HG03139 (cell line): ENCODE measurements around the gene RCC1.
A peak's percentile ranks its signal among the peaks of the same experiment; 100 is the strongest.
"Not testable (repeated sequence)": the region's sequence is repeated elsewhere in the genome, so short reads cannot be mapped to it uniquely, and the experiment has no call there.

Source experiments
- ATAC-seq: cut with Tn5 transposase; IDR thresholded peaks from one replicate; pipeline ENCODE4 v1.9.1; 2021; ENCODE audit not compliant: unreplicated experiment

Gene RCC1

GRCh38 chr1:28541414-28542015, 35.7 kb downstream of the RCC1 start:
- ATAC-seq = not testable (repeated sequence)

GRCh38 chr1:28545246-28545628, 39.4 kb downstream of the RCC1 start:
- no peak for ATAC-seq

- ATAC-seq = no peak
Measured at GRCh38 chr1:28548318-28548717, 42.5 kb downstream of the RCC1 start.

- no peak for ATAC-seq
Measured at GRCh38 chr1:28551381-28551780, 45.5 kb downstream of the RCC1 start.

GRCh38 chr1:28552758-28553663, 47.2 kb downstream of the RCC1 start, which contains the start of gene TRNAU1AP:
TSS of gene TRNAU1AP (plus strand) at chr1:28553085. CDS start at chr1:28553111, 26 bp downstream.
- peak; percentile 90 for ATAC-seq

- no peak for ATAC-seq
Measured at GRCh38 chr1:28560886-28561285, 55.0 kb downstream of the RCC1 start.

GRCh38 chr1:28564310-28564709, 58.5 kb downstream of the RCC1 start:
- no peak for ATAC-seq

GRCh38 chr1:28565040-28565439, 59.2 kb downstream of the RCC1 start:
- no peak for ATAC-seq

- ATAC-seq = no peak
Measured at GRCh38 chr1:28565726-28566125, 59.9 kb downstream of the RCC1 start.

- ATAC-seq = no peak
Measured at GRCh38 chr1:28566931-28567330, 61.1 kb downstream of the RCC1 start.

GRCh38 chr1:28571911-28572310, 66.1 kb downstream of the RCC1 start:
- ATAC-seq = no peak

GRCh38 chr1:28572891-28573290, 67.0 kb downstream of the RCC1 start:
- ATAC-seq = not testable (repeated sequence)

- ATAC-seq = no peak
Measured at GRCh38 chr1:28573564-28573963, 67.7 kb downstream of the RCC1 start.

GRCh38 chr1:28577052-28577678, 71.3 kb downstream of the RCC1 start:
- ATAC-seq = no peak

- no peak for ATAC-seq
Measured at GRCh38 chr1:28577738-28578536, 72.1 kb downstream of the RCC1 start.

- ATAC-seq = no peak
Measured at GRCh38 chr1:28578696-28579218, 72.9 kb downstream of the RCC1 start.

GRCh38 chr1:28579401-28579800, 73.6 kb downstream of the RCC1 start:
- ATAC-seq = no peak

GRCh38 chr1:28580722-28581530, 75.1 kb downstream of the RCC1 start:
- ATAC-seq = peak; percentile 5

- peak; percentile 80 for ATAC-seq
Measured at GRCh38 chr1:28581531-28582247, 75.8 kb downstream of the RCC1 start.
